GM12801 (cell line): ENCODE results near the gene R3HDM1.

Experiments used
- CTCF ChIP-seq: IDR thresholded peaks from one replicate; pipeline ENCODE4 v1.5.1; 2011; ENCODE audit warnings: control low read depth; ENCODE audit not compliant: insufficient read length; ENCODE audit errors: extremely low read depth

Gene R3HDM1

GRCh38 chr2:135698838-135699237 is 167.6 kb downstream of the R3HDM1 start:
- no peak for TF ChIP-seq CTCF

- TF ChIP-seq CTCF: no peak
Observed at GRCh38 chr2:135701442-135701841, 170.2 kb downstream of the R3HDM1 start.

- no peak for TF ChIP-seq CTCF
Observed at GRCh38 chr2:135703300-135703699, 172.0 kb downstream of the R3HDM1 start.

GRCh38 chr2:135708159-135708558 is 176.9 kb downstream of the R3HDM1 start:
- TF ChIP-seq CTCF: no peak

GRCh38 chr2:135709992-135710391 is 178.7 kb downstream of the R3HDM1 start:
- no peak for TF ChIP-seq CTCF

- no peak for TF ChIP-seq CTCF
Observed at GRCh38 chr2:135728064-135728743, 196.9 kb downstream of the R3HDM1 start.

- no peak for TF ChIP-seq CTCF
Observed at GRCh38 chr2:135732561-135732960, 201.3 kb downstream of the R3HDM1 start.
